ENCODE data around the gene SYT9. TPM values are rescaled to one million over a fixed set of nuclear protein-coding genes. Genes with fewer than 3 reads are reported as not detected.

Gene SYT9
- total and polyA plus RNA-seq, 2 of the 4 experiments (the other 2 are of a cell fraction): not detected

DNA sequence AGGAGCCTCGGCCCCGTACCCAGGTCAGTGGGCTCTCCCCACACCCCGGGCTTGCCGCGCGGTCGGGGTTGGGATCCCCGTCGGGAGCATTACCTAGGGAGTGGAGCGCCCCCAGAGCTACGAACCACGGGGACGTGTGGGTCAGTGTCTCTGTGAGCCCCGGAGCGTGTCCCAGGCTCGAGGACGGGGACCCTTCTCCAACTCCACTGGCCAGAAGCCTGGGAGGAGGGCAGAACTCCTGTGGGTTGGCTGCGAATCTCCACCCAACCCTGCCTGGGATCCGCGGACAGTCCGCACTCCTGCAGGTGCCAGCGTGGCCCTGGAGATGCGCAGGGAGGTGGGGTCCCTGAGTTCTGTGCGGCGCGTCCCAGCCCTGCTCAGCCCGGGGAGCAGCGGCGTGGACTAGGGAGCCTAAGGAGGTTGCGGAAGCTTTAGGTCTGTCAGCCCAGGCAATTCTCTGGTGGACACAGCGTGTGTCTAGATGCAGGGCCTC lies 262.4 kb downstream of the SYT9 start (continued):
- no peak for TF ChIP-seq FOS (IDR thresholded peaks at IDR 0.05; ENCODE audit: low read depth, low read length)
- no peak for TF ChIP-seq MAZ (IDR thresholded peaks at IDR 0.05; ENCODE audit: borderline replicate concordance, low read depth, low read length)
- TF ChIP-seq, protein P1, sequence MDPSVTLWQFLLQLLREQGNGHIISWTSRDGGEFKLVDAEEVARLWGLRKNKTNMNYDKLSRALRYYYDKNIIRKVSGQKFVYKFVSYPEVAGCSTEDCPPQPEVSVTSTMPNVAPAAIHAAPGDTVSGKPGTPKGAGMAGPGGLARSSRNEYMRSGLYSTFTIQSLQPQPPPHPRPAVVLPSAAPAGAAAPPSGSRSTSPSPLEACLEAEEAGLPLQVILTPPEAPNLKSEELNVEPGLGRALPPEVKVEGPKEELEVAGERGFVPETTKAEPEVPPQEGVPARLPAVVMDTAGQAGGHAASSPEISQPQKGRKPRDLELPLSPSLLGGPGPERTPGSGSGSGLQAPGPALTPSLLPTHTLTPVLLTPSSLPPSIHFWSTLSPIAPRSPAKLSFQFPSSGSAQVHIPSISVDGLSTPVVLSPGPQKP (IDR thresholded peaks at IDR 0.05; ENCODE audit: borderline replicate concordance, low read depth, low read length): no peak
- no peak for TF ChIP-seq SMC3 (IDR thresholded peaks at IDR 0.05; ENCODE audit: low read depth, low read length)

DNA sequence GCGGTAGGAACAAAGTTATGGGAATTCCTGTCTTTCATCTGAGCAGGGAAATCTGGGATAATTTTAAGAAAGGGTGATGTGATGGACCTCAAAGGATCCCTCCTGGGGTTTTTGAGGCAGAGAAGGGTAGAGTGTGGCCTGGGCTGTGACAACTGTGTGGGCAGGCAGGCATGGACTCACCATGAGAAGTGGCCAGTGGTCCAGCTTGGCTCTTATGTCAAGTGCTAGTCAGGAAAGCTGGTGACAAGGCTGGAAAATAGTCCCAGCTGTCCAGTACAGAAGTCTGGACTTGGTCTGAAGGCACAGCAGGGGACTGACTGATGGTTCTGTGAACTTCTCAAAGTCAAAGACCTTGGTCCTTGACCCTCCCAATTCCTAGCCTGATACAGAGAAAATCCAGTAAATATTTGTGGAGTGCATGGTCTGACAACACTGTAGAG lies 263.8 kb downstream of the SYT9 start:
- Histone ChIP-seq H3K14ac (replicated peaks; ENCODE audit: low read depth, low read length) (no peak overlapping the region), H4K91ac (ENCODE audit: insufficient read depth, low read depth, low read length) (no peak overlapping the region), H3K18ac (ENCODE audit: low read depth, low read length) (no peak overlapping the region), H3K9me3 (ENCODE audit: control insufficient read depth, insufficient read depth, low read length) (no peaks in the 10 kb centered on the region), H3K9me1 (ENCODE audit: insufficient read depth, low read length) (no peaks in the 10 kb centered on the region), H4K5ac (ENCODE audit: low read depth, low read length) (no peak overlapping the region), H3K27ac (ENCODE audit: insufficient read depth, low read length) (no peak overlapping the region), H2BK120ac (ENCODE audit: low read depth, low read length) (no peak overlapping the region), H3K4me2 (ENCODE audit: low read depth, low read length) (no peak overlapping the region), H3K4me3 (ENCODE audit: insufficient read depth, low read depth, low read length) (no peak overlapping the region), H4K8ac (ENCODE audit: low read depth in 2 of 2, low read length in 2 of 2) (no peak overlapping the region), H3K27me3 (ENCODE audit: control insufficient read depth, insufficient read depth, low read length) (peaks cover 27% of the 10 kb centered on the region), H3K79me1 (ENCODE audit: low read depth in 1 of 2, low read length in 2 of 2) (no peaks in the 10 kb centered on the region), H2BK5ac (ENCODE audit: low read depth, low read length, poor library complexity, severe bottlenecking) (no peak overlapping the region), H3K4ac (ENCODE audit: low read depth, low read length) (no peak overlapping the region), H2BK15ac (ENCODE audit: low read depth, low read length) (no peak overlapping the region), H3K4me1 (ENCODE audit: control insufficient read depth, insufficient read depth, low read length) (peaks cover 2% of the 10 kb centered on the region; the same call in 1 of the 2 replicates), H3K9ac (ENCODE audit: low read depth, low read length) (no peak overlapping the region), H3K23ac (ENCODE audit: low read depth, low read length) (no peak overlapping the region), H3K36me3 (ENCODE audit: control insufficient read depth, insufficient read depth, low read length) (no peaks in the 10 kb centered on the region), H2AK9ac (replicated peaks; ENCODE audit: low read depth, low read length, poor library complexity) (no peak overlapping the region), H2AFZ (replicated peaks; ENCODE audit: low read length, poor library complexity) (no peak overlapping the region), H3K56ac (ENCODE audit: extremely low read depth, insufficient read depth, low read length) (no peak overlapping the region), H2BK20ac (ENCODE audit: low read depth, low read length) (no peak overlapping the region), H4K20me1 (ENCODE audit: insufficient read depth, low read length) (no peaks in the 10 kb centered on the region), H2AK5ac (ENCODE audit: low read depth, low read length) (no peak overlapping the region)
- ChIA-PET POLR2A (ENCODE audit: unreplicated experiment) (no interaction called here), CTCF (interaction anchor here (0.6 kb wide), 1 partner anchor 653 kb away, joined by 7 read pairs; no protein-coding TSS in a partner anchor)
- intact Hi-C loops (cut with micrococcal nuclease) (no loop called here), dilution Hi-C loops (cut with HindIII; ENCODE audit: low sequenced_read_pairs, unreplicated experiment) (no loop called here), in situ Hi-C loops (cut with MboI; ENCODE audit: low sequenced_read_pairs) (no loop called here)
- ATAC-seq (ENCODE audit: low read depth): no peak
- no peak for TF ChIP-seq RCOR1 (IDR thresholded peaks at IDR 0.05; ENCODE audit: insufficient replicate concordance, low read length)
- TF ChIP-seq, protein P1 (IDR thresholded peaks at IDR 0.05; ENCODE audit: borderline replicate concordance, low read depth, low read length): no peak
- TF ChIP-seq CHD1 (IDR thresholded peaks at IDR 0.05; ENCODE audit: low read depth, low read length): no peak
- no peak for TF ChIP-seq FOS (IDR thresholded peaks at IDR 0.05; ENCODE audit: low read depth, low read length)
- TF ChIP-seq NFE2L2 (IDR thresholded peaks at IDR 0.05; ENCODE audit: low read depth, low read length): no peak
- no peak for TF ChIP-seq BHLHE40 (IDR thresholded peaks at IDR 0.05; ENCODE audit: low read depth, low read length)
- TF ChIP-seq MXI1 (IDR thresholded peaks at IDR 0.05; ENCODE audit: borderline replicate concordance, low read depth, low read length): no peak
- no peak for TF ChIP-seq MAZ (IDR thresholded peaks at IDR 0.05; ENCODE audit: borderline replicate concordance, low read depth, low read length)
- TF ChIP-seq RAD21 (IDR thresholded peaks at IDR 0.05; ENCODE audit: low read length): no peak
- TF ChIP-seq POLR2A (IDR thresholded peaks at IDR 0.05; ENCODE audit: low read depth, low read length): no peak
- BruUV-seq (replicated peaks): no TSS peak
- no peak for DNase-seq
- WGBS, 2 experiments (ENCODE audit: extremely low coverage in 2 of 2, insufficient read length in 1 of 2): no CpG with 5 or more reads among the region's 1 CpG
